Mesenchymal stem cell (in vitro differentiated cells and primary cell): ENCODE data around the gene PRRT1B.

Experiments used
- DNase-seq: peaks from one replicate; pipeline ENCODE4 v3.0.0-alpha.2; 2013
- H2AFZ ChIP-seq: one replicate; pipeline ENCODE4 v1.6.1; 2013; ENCODE audit warnings: low read depth, mild to moderate bottlenecking, control low read depth, inconsistent platforms, low read length, moderate library complexity
- H2AK5ac ChIP-seq: 2 replicates; pipeline ENCODE4 v1.6.1; 2013; ENCODE audit warnings: low read length, moderate library complexity, mild to moderate bottlenecking, inconsistent platforms; ENCODE audit not compliant: severe bottlenecking
- H2BK120ac ChIP-seq: one replicate; pipeline ENCODE4 v1.6.1; 2013; ENCODE audit warnings: low read depth, mild to moderate bottlenecking, inconsistent platforms, low read length, moderate library complexity
- H2BK12ac ChIP-seq, 2 experiments: one replicate each; pipeline ENCODE4 v1.6.1; 2013; ENCODE audit warnings: inconsistent platforms in 2 of 2, low read length in 2 of 2, mild to moderate bottlenecking in 2 of 2, moderate library complexity in 2 of 2, control low read depth in 1 of 2
- H2BK15ac ChIP-seq: one replicate; pipeline ENCODE4 v1.6.1; 2013; ENCODE audit warnings: mild to moderate bottlenecking, low read depth, inconsistent platforms; ENCODE audit not compliant: poor library complexity, severe bottlenecking
- H2BK5ac ChIP-seq: 2 replicates; pipeline ENCODE4 v1.6.1; 2013; ENCODE audit warnings: low read depth, mild to moderate bottlenecking, low read length, control low read depth, inconsistent platforms; ENCODE audit not compliant: poor library complexity, severe bottlenecking
- H3K14ac ChIP-seq, 2 experiments: one replicate each; pipeline ENCODE4 v1.6.1; 2013; ENCODE audit warnings: inconsistent platforms in 2 of 2, low read length in 2 of 2, control low read depth in 1 of 2, mild to moderate bottlenecking in 1 of 2, moderate library complexity in 1 of 2
- H3K18ac ChIP-seq, 2 experiments: one replicate each; pipeline ENCODE4 v1.6.1; 2013; ENCODE audit warnings: inconsistent platforms in 2 of 2, low read length in 2 of 2, control low read depth in 1 of 2, low read depth in 1 of 2, mild to moderate bottlenecking in 1 of 2
- H3K23ac ChIP-seq, 2 experiments: one replicate each; pipeline ENCODE4 v1.6.1; 2013; ENCODE audit warnings: inconsistent platforms in 2 of 2, low read length in 2 of 2, mild to moderate bottlenecking in 2 of 2, moderate library complexity in 2 of 2, control low read depth in 1 of 2
- H3K27ac ChIP-seq: 2 replicates; pipeline ENCODE4 v1.5.1; 2013; ENCODE audit warnings: mild to moderate bottlenecking, moderate library complexity, low read length, control low read depth, inconsistent platforms; ENCODE audit not compliant: poor library complexity, severe bottlenecking
- H3K27me3 ChIP-seq, 2 experiments: 2 replicates each; pipeline versions ENCODE4 v1.6.1 to v1.7.0; 2013; ENCODE audit warnings: low read length in 2 of 2, mild to moderate bottlenecking in 2 of 2, moderate library complexity in 2 of 2, control low read depth in 1 of 2, inconsistent platforms in 1 of 2; ENCODE audit not compliant: control insufficient read depth in 1 of 2, insufficient read depth in 1 of 2
- H3K36me3 ChIP-seq, 2 experiments: 2 replicates each; pipeline versions ENCODE4 v1.6.1 to v1.7.0; 2013; ENCODE audit warnings: low read length in 2 of 2, control low read depth in 1 of 2, inconsistent platforms in 1 of 2, low read depth in 1 of 2, mild to moderate bottlenecking in 1 of 2; ENCODE audit not compliant: insufficient read depth in 2 of 2, control insufficient read depth in 1 of 2
- H3K4ac ChIP-seq, 2 experiments: one replicate each; pipeline ENCODE4 v1.6.1; 2013; ENCODE audit warnings: inconsistent platforms in 2 of 2, low read length in 2 of 2, mild to moderate bottlenecking in 2 of 2, moderate library complexity in 2 of 2, control low read depth in 1 of 2, low read depth in 1 of 2
- H3K4me1 ChIP-seq: 2 replicates; pipeline ENCODE4 v1.6.1; 2013; ENCODE audit warnings: low read depth, low read length, control low read depth; ENCODE audit not compliant: control insufficient read depth, insufficient read depth
- H3K4me2 ChIP-seq: 2 replicates; pipeline ENCODE4 v1.6.1; 2013; ENCODE audit warnings: low read length, mild to moderate bottlenecking, inconsistent platforms; ENCODE audit not compliant: poor library complexity, severe bottlenecking
- H3K4me3 ChIP-seq, 2 experiments: 2 replicates each; pipeline versions ENCODE4 v1.5.1 to v1.7.0; 2013; ENCODE audit warnings: low read length in 2 of 2, mild to moderate bottlenecking in 2 of 2, control low read depth in 1 of 2, low read depth in 1 of 2; ENCODE audit not compliant: insufficient read depth in 1 of 2
- H3K79me1 ChIP-seq: replicated peaks from 2 replicates; pipeline ENCODE4 v1.6.1; 2013; ENCODE audit warnings: mild to moderate bottlenecking, control low read depth, low read length, inconsistent platforms; ENCODE audit not compliant: poor library complexity, severe bottlenecking
- H3K9ac ChIP-seq: 2 replicates; pipeline ENCODE4 v1.7.0; 2013; ENCODE audit warnings: mild to moderate bottlenecking, low read length, moderate library complexity
- H3K9me3 ChIP-seq: 2 replicates; pipeline ENCODE4 v1.7.0; 2013; ENCODE audit warnings: mild to moderate bottlenecking, low read length; ENCODE audit not compliant: control insufficient read depth
- H4K8ac ChIP-seq: one replicate; pipeline ENCODE4 v1.6.1; 2013; ENCODE audit warnings: inconsistent platforms, mild to moderate bottlenecking, low read length, moderate library complexity
- H4K91ac ChIP-seq: one replicate; pipeline ENCODE4 v1.6.1; 2013; ENCODE audit warnings: mild to moderate bottlenecking, low read length, inconsistent platforms
- WGBS: methylation state at CpG from one replicate; pipeline ENCODE4 v1.1.7; 2013; ENCODE audit warnings: mixed read lengths; 5-methylcytosine and 5-hydroxymethylcytosine counted together

Gene PRRT1B

DNA sequence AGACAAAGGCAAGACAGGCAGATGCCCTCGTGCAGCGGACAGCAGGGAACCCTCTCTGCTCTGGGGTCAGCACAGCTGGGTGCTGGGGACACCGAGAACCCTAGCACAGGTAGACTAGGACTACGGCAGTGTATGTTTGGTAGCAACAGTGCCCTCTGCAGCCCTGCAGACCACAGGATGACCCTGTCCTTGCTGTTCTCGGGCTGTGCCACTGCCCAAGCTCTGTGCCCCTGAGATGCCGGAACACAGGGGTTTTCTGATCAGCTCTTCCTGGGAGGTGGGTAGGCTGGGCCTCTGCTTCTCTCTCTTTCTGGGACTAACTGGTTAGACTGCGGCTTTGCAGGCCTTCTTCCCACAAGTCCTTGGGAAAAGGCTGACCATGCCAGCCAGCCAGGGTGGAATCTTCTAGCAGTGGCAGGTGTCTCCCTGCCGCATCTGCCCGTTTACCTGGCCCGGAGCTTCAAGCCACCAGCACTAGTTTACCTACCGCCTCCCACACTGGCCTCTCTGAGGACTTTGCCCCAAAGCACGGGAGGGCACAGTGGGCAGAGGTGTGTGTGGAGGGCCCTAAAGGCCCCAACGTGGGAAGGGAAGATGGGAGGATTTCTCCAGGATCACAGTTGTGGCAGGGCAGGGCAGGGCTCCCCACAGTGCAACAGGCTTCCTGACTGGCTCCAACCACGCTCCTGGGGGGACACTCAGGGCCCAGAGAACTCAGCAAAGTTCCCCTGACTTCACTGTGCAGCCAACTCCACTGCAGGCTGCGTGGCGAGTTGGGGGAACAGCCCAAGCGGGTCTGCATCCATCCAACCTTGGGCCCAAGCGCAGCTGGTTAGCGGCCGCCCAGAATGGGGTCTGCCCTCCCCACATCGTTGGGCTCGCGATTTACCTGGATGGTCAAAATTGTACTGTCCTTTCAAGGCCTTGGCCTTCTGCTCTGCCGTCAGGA is 15.5 kb upstream of the PRRT1B start:
- Histone ChIP-seq H3K27me3 (no peaks in the 10 kb centered on the region), H2BK12ac (no peak overlapping the region), H3K18ac (peak overlapping the region in 1 of 2 experiments; percentile 92), H3K4me3 (peak overlapping the region; percentile 94 to 97), H4K91ac (no peak overlapping the region), H2BK5ac (no peak overlapping the region), H3K79me1 (peaks cover 23% of the 10 kb centered on the region), H3K4me1 (peaks cover 18% of the 10 kb centered on the region), H3K9me3 (no peaks in the 10 kb centered on the region), H3K4me2 (peak overlapping the region; percentile 88), H3K14ac (peak overlapping the region in 1 of 2 experiments; percentile 61), H4K8ac (peak overlapping the region; percentile 88), H2BK120ac (peak overlapping the region; percentile 86), H3K9ac (peak overlapping the region; percentile 92), H3K4ac (peak overlapping the region in 1 of 2 experiments; percentile 4), H2AFZ (peak overlapping the region; percentile 67), H3K23ac (peak overlapping the region in 1 of 2 experiments; percentile 2), H2AK5ac (no peak overlapping the region), H3K27ac (no peak overlapping the region), H2BK15ac (no peak overlapping the region), H3K36me3 (peaks cover 46% of the 10 kb centered on the region in 2 experiments)
- DNase-seq: no peak
- 71% methylated on average over 22 of the region's 24 CpGs for WGBS

DNA sequence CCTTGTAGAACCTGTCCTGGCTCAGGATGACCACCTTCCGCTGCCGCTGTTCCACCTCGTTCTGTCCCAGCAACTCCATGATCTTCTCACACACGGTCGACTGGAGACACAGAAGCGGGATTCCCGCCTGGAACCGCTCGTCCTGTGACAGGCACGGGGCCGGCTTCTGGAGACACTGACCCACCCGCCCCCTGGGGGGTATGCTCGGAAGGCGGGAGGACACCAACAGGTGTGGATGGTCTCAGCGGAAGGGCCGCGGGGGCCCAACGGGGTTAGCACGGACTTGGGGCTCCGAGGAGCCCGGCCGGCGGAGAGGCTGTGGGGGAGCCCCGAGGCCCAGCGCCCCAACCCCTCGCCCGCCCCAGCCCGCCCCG is 14.8 kb upstream of the PRRT1B start:
- Histone ChIP-seq H3K14ac (peak overlapping the region in 1 of 2 experiments; percentile 61), H3K9me3 (no peaks in the 10 kb centered on the region), H3K4me3 (peak overlapping the region; percentile 94 to 97), H3K36me3 (peaks cover 40 to 41% of the 10 kb centered on the region in 2 experiments), H3K18ac (peak overlapping the region; percentile 77 to 92), H3K4ac (peak overlapping the region in 1 of 2 experiments; percentile 75), H2AFZ (peak overlapping the region; percentile 72), H4K8ac (peak overlapping the region; percentile 88), H3K9ac (peak overlapping the region; percentile 92), H3K79me1 (peaks cover 23% of the 10 kb centered on the region), H2BK120ac (peak overlapping the region; percentile 86), H4K91ac (no peak overlapping the region), H3K27ac (no peak overlapping the region), H2BK5ac (no peak overlapping the region), H3K4me1 (peaks cover 16% of the 10 kb centered on the region), H2AK5ac (no peak overlapping the region), H3K23ac (no peak overlapping the region), H3K4me2 (peak overlapping the region; percentile 88), H2BK12ac (no peak overlapping the region), H2BK15ac (no peak overlapping the region), H3K27me3 (peaks cover 0 to 3% of the 10 kb centered on the region in 2 experiments)
- WGBS: 2% methylated on average over 26 of the region's 29 CpGs
- peak; percentile 67 for DNase-seq

DNA sequence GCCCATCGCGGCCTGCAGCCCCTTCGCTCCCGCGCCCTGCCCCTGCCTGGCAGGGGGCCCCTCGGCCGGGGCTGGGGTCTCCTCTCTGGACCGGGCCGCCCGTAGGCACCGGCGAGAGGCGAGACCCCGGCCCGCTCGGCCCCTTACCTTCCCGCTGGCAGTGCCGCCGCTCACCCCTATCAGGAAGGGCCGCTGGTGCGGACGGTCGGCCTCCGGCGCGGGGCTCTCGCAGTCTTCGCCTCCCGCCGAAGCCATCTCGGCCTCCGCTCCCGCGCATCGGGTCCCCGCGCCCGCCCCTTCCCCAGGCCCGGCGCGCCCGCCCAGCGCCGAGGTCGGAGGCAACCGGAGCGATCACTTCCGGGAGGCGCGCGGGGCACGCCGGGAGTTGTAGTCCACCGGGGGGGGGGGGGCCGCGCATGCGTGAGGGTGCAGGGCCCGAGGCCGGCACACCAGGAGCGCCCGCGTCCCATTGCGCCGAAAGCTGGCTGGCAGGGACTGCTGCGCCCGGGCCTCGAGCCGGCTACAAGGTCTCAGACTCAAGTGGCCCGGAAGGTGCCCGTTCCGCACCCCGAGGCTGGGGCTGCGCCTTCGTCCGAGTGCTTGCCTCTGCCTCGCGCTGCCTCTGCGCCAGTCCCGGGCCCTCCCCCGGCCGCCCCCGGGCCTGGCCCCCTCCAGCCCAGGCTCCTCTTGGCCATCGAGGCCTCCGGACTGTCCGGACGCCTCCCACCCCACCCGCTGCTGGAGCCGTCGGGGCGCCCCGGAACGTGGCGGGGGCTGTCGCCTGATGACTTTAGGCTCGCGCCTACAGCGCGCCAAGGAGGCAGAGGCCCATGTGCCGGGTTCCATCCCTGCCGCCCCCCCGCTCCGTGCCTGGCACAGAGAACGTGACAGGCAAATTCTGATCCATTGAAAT is 14.1 kb upstream of the PRRT1B start, which contains the start of gene UCK1:
UCK1 (minus strand) TSS at position 344 of the 913 bp plus-strand sequence; CDS start at position 255, 89 bp downstream.
- peak within 1 kb of the TSS; percentile 88 for H3K4me2 ChIP-seq
- H2AFZ ChIP-seq: peak within 1 kb of the TSS; percentile 91
- peaks cover 21% of the 10 kb centered on the region for H3K79me1 ChIP-seq
- H3K18ac ChIP-seq: peak within 1 kb of the TSS; percentile 77 to 92
- 16% methylated on average over 89 of the region's 103 CpGs for WGBS
- peaks cover 0 to 6% of the 10 kb centered on the region in 2 experiments for H3K27me3 ChIP-seq
- no peak within 1 kb of the TSS for H3K27ac ChIP-seq
- peak within 1 kb of the TSS in 1 of 2 experiments; percentile 2 for H3K23ac ChIP-seq
- peak; percentile 80 for DNase-seq
- peaks cover 33 to 34% of the 10 kb centered on the region in 2 experiments for H3K36me3 ChIP-seq
- peaks cover 16% of the 10 kb centered on the region for H3K4me1 ChIP-seq
- H3K14ac ChIP-seq: peak within 1 kb of the TSS in 1 of 2 experiments; percentile 89
- H3K4me3 ChIP-seq: peak within 1 kb of the TSS; percentile 94 to 97
- H4K91ac ChIP-seq: peak within 1 kb of the TSS; percentile 71
- H4K8ac ChIP-seq: peak within 1 kb of the TSS; percentile 100
- no peaks in the 10 kb centered on the region for H3K9me3 ChIP-seq
- no peak within 1 kb of the TSS for H2BK5ac ChIP-seq
- peak within 1 kb of the TSS; percentile 92 for H3K9ac ChIP-seq
- peak within 1 kb of the TSS; percentile 86 for H2BK120ac ChIP-seq
- no peak within 1 kb of the TSS for H2AK5ac ChIP-seq
- peak within 1 kb of the TSS; percentile 74 for H2BK15ac ChIP-seq
- peak within 1 kb of the TSS; percentile 80 to 91 for H3K4ac ChIP-seq
- no peak within 1 kb of the TSS for H2BK12ac ChIP-seq
